Neuronal stem cell (in vitro differentiated cells): ENCODE data around the gene NUDT3.
A peak's percentile ranks its signal among the peaks of the same experiment; 100 is the strongest.

Experiments used
- DNase-seq: peaks from one replicate; pipeline ENCODE4 v3.0.0-alpha.2; 2013; ENCODE audit warnings: low spot score
- H2AFZ ChIP-seq: one replicate; pipeline ENCODE4 v1.6.1; 2013; ENCODE audit warnings: mild to moderate bottlenecking, low read length, inconsistent platforms
- H2AK5ac ChIP-seq: 2 replicates; pipeline ENCODE4 v1.6.1; 2013; ENCODE audit warnings: low read depth, mild to moderate bottlenecking, inconsistent platforms, low read length, moderate library complexity, mixed read lengths
- H2BK120ac ChIP-seq: 2 replicates; pipeline ENCODE4 v1.6.1; 2013; ENCODE audit warnings: low read depth, mild to moderate bottlenecking, inconsistent platforms, low read length, moderate library complexity, mixed read lengths
- H2BK12ac ChIP-seq: one replicate; pipeline ENCODE4 v1.6.1; 2013; ENCODE audit warnings: low read length, inconsistent platforms
- H2BK15ac ChIP-seq: 2 replicates; pipeline ENCODE4 v1.6.1; 2013; ENCODE audit warnings: mild to moderate bottlenecking, low read length, inconsistent platforms, mixed read lengths
- H2BK5ac ChIP-seq: one replicate; pipeline ENCODE4 v1.6.1; 2013; ENCODE audit warnings: inconsistent platforms, mild to moderate bottlenecking, low read length, moderate library complexity
- H3K14ac ChIP-seq: one replicate; pipeline ENCODE4 v1.6.1; 2013; ENCODE audit warnings: low read length, inconsistent platforms
- H3K18ac ChIP-seq: 2 replicates; pipeline ENCODE4 v1.6.1; 2013; ENCODE audit warnings: low read length, inconsistent platforms
- H3K23ac ChIP-seq: 2 replicates; pipeline ENCODE4 v1.6.1; 2013; ENCODE audit warnings: low read depth, mild to moderate bottlenecking, mixed read lengths, low read length, inconsistent platforms; ENCODE audit not compliant: poor library complexity
- H3K27ac ChIP-seq: replicated peaks from 3 replicates; pipeline ENCODE4 v1.5.1; 2013; ENCODE audit warnings: low read length, inconsistent platforms
- H3K27me3 ChIP-seq, 3 experiments: 2 replicates each; pipeline ENCODE4 v1.6.1; 2013; ENCODE audit warnings: low read length in 3 of 3, mild to moderate bottlenecking in 2 of 3, inconsistent platforms in 1 of 3, low read depth in 1 of 3, mixed read lengths in 1 of 3, moderate library complexity in 1 of 3; ENCODE audit not compliant: control insufficient read depth in 3 of 3, insufficient read depth in 3 of 3
- H3K36me3 ChIP-seq, 2 donors: replicated peaks in 1 of 2; 2 replicates each; pipeline ENCODE4 v1.6.1; 2013; ENCODE audit warnings: low read length in 2 of 2; ENCODE audit not compliant: control insufficient read depth in 2 of 2, insufficient read depth in 2 of 2
- H3K4ac ChIP-seq: 2 replicates; pipeline ENCODE4 v1.6.1; 2013; ENCODE audit warnings: inconsistent platforms, mild to moderate bottlenecking, low read length, moderate library complexity
- H3K4me1 ChIP-seq, 2 donors: 1 replicate in 1 of 2; 2 replicates in 1 of 2; pipeline ENCODE4 v1.6.1; 2013; ENCODE audit warnings: low read length in 2 of 2, low read depth in 1 of 2; ENCODE audit not compliant: control insufficient read depth in 2 of 2, insufficient read depth in 1 of 2
- H3K4me2 ChIP-seq: one replicate; pipeline ENCODE4 v1.6.1; 2013; ENCODE audit warnings: mild to moderate bottlenecking, low read length, inconsistent platforms; ENCODE audit not compliant: insufficient read depth, poor library complexity, severe bottlenecking
- H3K4me3 ChIP-seq, 2 donors: 2 replicates each; pipeline ENCODE4 v1.5.1; 2013; ENCODE audit warnings: low read length in 2 of 2, mild to moderate bottlenecking in 2 of 2, inconsistent platforms in 1 of 2, moderate library complexity in 1 of 2
- H3K79me1 ChIP-seq: one replicate; pipeline ENCODE4 v1.6.1; 2013; ENCODE audit warnings: low read depth, mild to moderate bottlenecking, inconsistent platforms, low read length, moderate library complexity
- H3K9ac ChIP-seq: one replicate; pipeline ENCODE4 v1.6.1; 2013; ENCODE audit warnings: mild to moderate bottlenecking, low read depth, low read length, inconsistent platforms; ENCODE audit not compliant: poor library complexity
- H3K9me3 ChIP-seq, 2 donors: replicated peaks in 1 of 2; 2 replicates each; pipeline versions ENCODE3 to v1.6.1; 2013; ENCODE audit warnings: low read length in 2 of 2, mild to moderate bottlenecking in 2 of 2, inconsistent platforms in 1 of 2, low read depth in 1 of 2, mixed read lengths in 1 of 2, moderate library complexity in 1 of 2; ENCODE audit not compliant: control insufficient read depth in 2 of 2, insufficient read depth in 1 of 2
- H4K8ac ChIP-seq: one replicate; pipeline ENCODE4 v1.6.1; 2013; ENCODE audit warnings: low read depth, mild to moderate bottlenecking, inconsistent platforms, low read length, moderate library complexity
- H4K91ac ChIP-seq: one replicate; pipeline ENCODE4 v1.6.1; 2013; ENCODE audit warnings: low read length, low read depth, mild to moderate bottlenecking, inconsistent platforms; ENCODE audit not compliant: poor library complexity
- WGBS, 2 donors: extraction: QIAGEN DNeasy Blood & Tissue Kit; methylation state at CpG; one replicate each; pipeline ENCODE4 v1.1.7; 2013; ENCODE audit warnings: missing lambda C conversion rate in 2 of 2, mixed read lengths in 1 of 2; ENCODE audit not compliant: insufficient read length in 2 of 2, insufficient replicate concordance in 1 of 2; ENCODE audit errors: extremely low coverage in 2 of 2; 5-methylcytosine and 5-hydroxymethylcytosine counted together

Gene NUDT3

DNA sequence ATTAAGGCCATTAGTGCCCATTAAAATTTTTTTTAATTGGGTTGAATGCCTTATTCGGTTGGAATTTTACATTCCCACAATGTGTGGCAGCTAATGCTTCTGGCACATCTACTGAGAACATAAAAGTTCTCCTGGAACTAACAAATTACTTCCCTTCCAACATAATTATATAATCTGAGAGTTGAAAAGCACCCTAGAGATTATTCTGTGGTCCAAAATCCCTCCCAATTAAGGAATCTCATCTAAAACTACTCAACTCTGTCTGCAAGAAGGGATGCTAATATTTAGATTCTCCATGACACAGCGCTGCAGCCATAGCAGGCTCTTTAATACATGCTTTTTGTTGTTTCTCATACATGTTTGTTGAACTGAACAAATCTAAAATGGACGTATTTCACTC, 4.0 kb downstream of the NUDT3 start:
- Histone ChIP-seq H3K9me3 (no peaks in the 10 kb centered on the region), H3K27me3 (no peaks in the 10 kb centered on the region), H3K4ac (no peak overlapping the region), H2BK15ac (no peak overlapping the region), H2AFZ (no peak overlapping the region), H2BK5ac (no peak overlapping the region), H2BK12ac (no peak overlapping the region), H2AK5ac (no peak overlapping the region), H3K23ac (no peak overlapping the region), H4K8ac (no peak overlapping the region), H3K18ac (no peak overlapping the region), H3K27ac (no peak overlapping the region), H3K9ac (no peak overlapping the region), H4K91ac (no peak overlapping the region), H3K4me2 (no peak overlapping the region), H3K14ac (no peak overlapping the region), H3K4me3 (no peak overlapping the region), H2BK120ac (no peak overlapping the region), H3K79me1 (peaks cover 2% of the 10 kb centered on the region), H3K36me3 (peaks cover 0 to 2% of the 10 kb centered on the region in 2 donors), H3K4me1 (peaks cover 0 to 10% of the 10 kb centered on the region in 2 donors)
- DNase-seq: no peak
- no CpG with 5 or more reads among the region's 3 CpGs for WGBS, 2 donors

DNA sequence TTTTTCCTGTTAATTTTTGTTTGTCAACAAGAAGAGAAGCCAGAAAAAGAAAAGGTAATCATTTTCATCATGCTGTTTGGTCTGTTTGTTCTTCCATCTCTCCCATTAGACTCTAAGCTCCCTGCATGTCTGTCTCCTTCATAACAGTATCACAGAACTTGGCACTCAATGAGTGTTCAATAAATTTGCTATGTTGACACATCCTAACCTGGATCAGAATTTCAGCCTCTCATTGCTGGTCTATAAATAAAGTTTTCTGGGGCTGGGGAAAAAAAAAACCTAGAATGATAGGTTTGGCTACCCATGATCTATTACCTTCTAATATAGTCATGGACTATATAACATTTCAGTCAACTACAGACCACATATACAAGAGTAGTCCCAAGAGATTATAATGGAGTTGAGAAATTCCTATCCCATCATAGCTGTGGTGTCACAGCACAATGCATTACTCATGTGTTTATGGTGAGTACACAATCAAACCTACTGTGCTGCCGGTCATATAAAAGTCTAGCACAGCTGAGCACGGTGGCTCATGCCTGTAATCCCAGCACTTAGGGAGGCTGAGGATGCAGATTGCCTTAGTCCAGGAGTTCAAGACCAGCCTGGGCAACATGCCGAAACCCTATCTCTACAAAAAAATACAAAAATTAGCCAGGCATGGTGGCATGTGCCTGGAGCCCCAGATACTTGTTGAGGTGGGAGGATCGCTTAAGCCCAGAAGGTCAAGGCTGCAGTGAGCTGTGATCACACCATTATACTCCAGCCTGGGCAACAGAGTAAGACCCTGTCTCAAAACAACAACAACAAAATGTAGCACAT, 5.9 kb downstream of the NUDT3 start:
- Histone ChIP-seq H4K8ac (no peak overlapping the region), H3K27me3 (no peaks in the 10 kb centered on the region), H3K27ac (no peak overlapping the region), H3K4me2 (no peak overlapping the region), H3K9ac (no peak overlapping the region), H2BK5ac (no peak overlapping the region), H3K4ac (no peak overlapping the region), H3K4me3 (no peak overlapping the region), H3K36me3 (peaks cover 0 to 6% of the 10 kb centered on the region in 2 donors), H2BK15ac (no peak overlapping the region), H2AFZ (no peak overlapping the region), H3K79me1 (no peaks in the 10 kb centered on the region), H3K14ac (no peak overlapping the region), H4K91ac (no peak overlapping the region), H3K18ac (no peak overlapping the region), H3K23ac (no peak overlapping the region), H2AK5ac (no peak overlapping the region), H2BK12ac (no peak overlapping the region), H3K4me1 (peaks cover 0 to 10% of the 10 kb centered on the region in 2 donors), H3K9me3 (no peaks in the 10 kb centered on the region), H2BK120ac (no peak overlapping the region)
- WGBS, 2 donors: no CpG with 5 or more reads among the region's 4 CpGs
- no peak for DNase-seq

- Histone ChIP-seq H3K23ac (no peak overlapping the region), H3K27ac (no peak overlapping the region), H2AK5ac (no peak overlapping the region), H2AFZ (no peak overlapping the region), H3K79me1 (no peaks in the 10 kb centered on the region), H3K4me3 (no peak overlapping the region), H4K91ac (no peak overlapping the region), H4K8ac (no peak overlapping the region), H2BK12ac (no peak overlapping the region), H3K4me1 (peaks cover 0 to 8% of the 10 kb centered on the region in 2 donors), H3K18ac (no peak overlapping the region), H3K14ac (no peak overlapping the region), H3K36me3 (peaks cover 0 to 12% of the 10 kb centered on the region in 2 donors), H3K4ac (no peak overlapping the region), H2BK5ac (no peak overlapping the region), H2BK120ac (no peak overlapping the region), H3K9me3 (no peaks in the 10 kb centered on the region), H3K27me3 (no peaks in the 10 kb centered on the region), H3K4me2 (no peak overlapping the region), H3K9ac (no peak overlapping the region), H2BK15ac (no peak overlapping the region)
- DNase-seq: peak; percentile 18
- WGBS, 2 donors: no CpG with 5 or more reads among the region's 3 CpGs
Observed at GRCh38 chr6:34385793-34386195, 6.7 kb downstream of the NUDT3 start.

DNA sequence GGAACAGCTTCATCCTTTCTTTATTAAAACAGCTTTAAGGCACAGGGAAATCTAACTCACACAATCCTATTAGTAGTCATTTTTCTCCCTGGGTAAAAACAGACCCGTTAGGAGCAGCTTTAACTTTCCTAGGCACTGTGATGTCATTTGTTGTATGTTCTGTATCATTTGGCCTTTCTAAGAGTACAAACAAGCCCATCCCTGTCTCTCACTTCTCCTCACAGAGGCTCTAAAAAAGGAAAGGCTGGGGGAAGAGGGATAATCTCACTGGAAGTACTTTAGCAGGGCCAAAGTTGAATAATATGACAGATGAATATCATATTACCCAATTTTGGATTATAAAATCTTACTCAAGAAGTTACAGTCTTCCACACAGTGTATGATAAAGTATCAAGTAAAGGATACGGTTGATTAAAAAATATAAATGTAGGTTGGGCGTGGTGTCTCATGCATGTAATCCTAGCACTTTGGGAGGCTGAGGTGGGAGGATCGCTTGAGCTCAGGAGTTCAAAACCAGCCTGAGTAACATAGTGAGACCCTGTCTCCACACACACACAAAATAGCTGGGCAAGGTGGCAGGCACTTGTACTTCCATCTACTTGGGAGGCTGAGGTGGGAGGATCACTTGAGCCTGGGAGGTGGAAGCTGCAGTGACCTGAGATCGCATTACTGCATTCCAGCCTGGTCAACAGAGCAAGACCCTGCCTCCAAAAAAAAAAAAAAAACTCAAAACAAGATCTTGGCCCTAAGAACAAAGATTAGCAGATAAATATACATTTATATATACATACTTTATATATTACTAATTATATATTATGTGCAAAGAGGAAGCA, 7.9 kb downstream of the NUDT3 start:
- H3K36me3 ChIP-seq: peaks cover 0 to 22% of the 10 kb centered on the region in 2 donors
- H3K9me3 ChIP-seq: no peaks in the 10 kb centered on the region
- no peak overlapping the region for H3K4ac ChIP-seq
- no peak overlapping the region for H3K14ac ChIP-seq
- H2BK12ac ChIP-seq: no peak overlapping the region
- no peak overlapping the region for H3K18ac ChIP-seq
- H2BK15ac ChIP-seq: no peak overlapping the region
- no peak overlapping the region for H3K4me3 ChIP-seq
- no peak overlapping the region for H3K9ac ChIP-seq
- WGBS, 2 donors: no CpG with 5 or more reads among the region's 5 CpGs
- H3K79me1 ChIP-seq: no peaks in the 10 kb centered on the region
- no peaks in the 10 kb centered on the region for H3K27me3 ChIP-seq
- H3K23ac ChIP-seq: no peak overlapping the region
- no peak overlapping the region for H2BK5ac ChIP-seq
- H4K8ac ChIP-seq: no peak overlapping the region
- no peak for DNase-seq
- no peak overlapping the region for H3K4me2 ChIP-seq
- no peak overlapping the region for H4K91ac ChIP-seq
- H3K27ac ChIP-seq: no peak overlapping the region
- no peak overlapping the region for H2BK120ac ChIP-seq
- H2AK5ac ChIP-seq: no peak overlapping the region
- no peak overlapping the region for H2AFZ ChIP-seq
- peaks cover 0 to 8% of the 10 kb centered on the region in 2 donors for H3K4me1 ChIP-seq
